ENCODE data around the gene RFX3. TPM values are rescaled to one million over a fixed set of nuclear protein-coding genes. Genes with fewer than 3 reads are reported as not detected.

RFX3 gene
- total RNA-seq, 1 experiment from 2014 or later: 4.5 TPM

GRCh38 chr9:3361689-3362392 lies 164.0 kb downstream of the RFX3 start:
- no peak for DNase-seq
- H4K20me1 ChIP-seq (ENCODE audit: low read length): no peaks in the 10 kb centered on the region
- no TSS peak for BruUV-seq (replicated peaks)
- ChIA-PET POLR2A (ENCODE audit: unreplicated experiment) (no interaction called here), CTCF (interaction anchor here (0.7 kb wide), 1 partner anchor 31 kb away, joined by 3 read pairs; no protein-coding TSS in a partner anchor)
- no peaks in the 10 kb centered on the region for H3K9me3 ChIP-seq (ENCODE audit: low read length)
- TF ChIP-seq CTCF (conservative IDR thresholded peaks at IDR 0.05; ENCODE audit: low read depth, low read length) (no peak), EZH2phosphoT487 (IDR thresholded peaks at IDR 0.05; ENCODE audit: borderline replicate concordance, low read length) (no peak), EZH2 (IDR thresholded peaks at IDR 0.05; ENCODE audit: low read length, unreplicated experiment) (no peak)
- no peak overlapping the region for H3K9ac ChIP-seq (ENCODE audit: low read length)
- H3K4me1 ChIP-seq (ENCODE audit: insufficient read depth, low read length): no peaks in the 10 kb centered on the region
- no peaks in the 10 kb centered on the region for H3K9me2 ChIP-seq (replicated peaks; ENCODE audit: low read length)
- no peak overlapping the region for H2AFZ ChIP-seq (ENCODE audit: low read length)
- H3K4me2 ChIP-seq (ENCODE audit: low read length): no peak overlapping the region
- no peak overlapping the region for H3K4me3 ChIP-seq (ENCODE audit: low read length)
- no peaks in the 10 kb centered on the region for H3F3A ChIP-seq (ENCODE audit: low read length, unreplicated experiment)
- no peak overlapping the region for H3K27ac ChIP-seq (ENCODE audit: low read length)
- H3K79me2 ChIP-seq (ENCODE audit: low read length): no peaks in the 10 kb centered on the region
- intact Hi-C loops (cut with micrococcal nuclease): no loop called here
- H3K36me3 ChIP-seq (ENCODE audit: low read depth, low read length): no peaks in the 10 kb centered on the region
- no peaks in the 10 kb centered on the region for H3K27me3 ChIP-seq (ENCODE audit: low read length)
- no peak for ATAC-seq

DNA sequence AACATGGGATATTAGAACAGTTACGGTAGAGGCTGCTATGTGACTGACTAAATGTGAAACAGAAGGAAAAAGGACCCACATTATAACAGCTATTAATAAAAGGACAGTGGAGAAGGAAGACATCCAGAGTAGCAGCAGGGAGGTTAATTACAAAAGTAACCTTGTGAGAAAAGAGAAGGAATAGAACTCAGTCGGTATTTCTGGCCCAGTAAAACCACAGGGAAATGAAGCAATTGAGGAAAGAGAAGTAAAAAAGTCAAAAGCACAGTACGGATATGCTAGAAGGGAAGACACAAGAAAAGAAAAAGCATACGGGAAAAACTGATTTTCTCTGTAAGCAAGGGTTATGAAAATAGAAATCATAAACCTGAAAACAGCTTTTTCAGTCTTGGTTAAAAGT lies 164.7 kb downstream of the RFX3 start:
- no TSS peak for BruUV-seq (replicated peaks)
- intact Hi-C loops (cut with micrococcal nuclease): no loop called here
- TF ChIP-seq CTCF (conservative IDR thresholded peaks at IDR 0.05; ENCODE audit: low read depth, low read length) (no peak), EZH2 (IDR thresholded peaks at IDR 0.05; ENCODE audit: low read length, unreplicated experiment) (no peak), EZH2phosphoT487 (IDR thresholded peaks at IDR 0.05; ENCODE audit: borderline replicate concordance, low read length) (no peak)

GRCh38 chr9:3360245-3360644 lies 165.6 kb downstream of the RFX3 start:
- intact Hi-C loops (cut with micrococcal nuclease): no loop called here
- H4K20me1 ChIP-seq (ENCODE audit: low read length): no peaks in the 10 kb centered on the region
- no peaks in the 10 kb centered on the region for H3K79me2 ChIP-seq (ENCODE audit: low read length)
- TF ChIP-seq EZH2 (IDR thresholded peaks at IDR 0.05; ENCODE audit: low read length, unreplicated experiment) (no peak), EZH2phosphoT487 (IDR thresholded peaks at IDR 0.05; ENCODE audit: borderline replicate concordance, low read length) (no peak), CTCF (conservative IDR thresholded peaks at IDR 0.05; ENCODE audit: low read depth, low read length) (no peak)
- no peak overlapping the region for H3K9ac ChIP-seq (ENCODE audit: low read length)
- no TSS peak for BruUV-seq (replicated peaks)
- H3F3A ChIP-seq (ENCODE audit: low read length, unreplicated experiment): no peaks in the 10 kb centered on the region
- H3K4me1 ChIP-seq (ENCODE audit: insufficient read depth, low read length): no peaks in the 10 kb centered on the region
- H3K4me2 ChIP-seq (ENCODE audit: low read length): no peak overlapping the region
- H3K4me3 ChIP-seq (ENCODE audit: low read length): no peak overlapping the region
- ChIA-PET POLR2A (ENCODE audit: unreplicated experiment) (no interaction called here), CTCF (no interaction called here)
- no peaks in the 10 kb centered on the region for H3K27me3 ChIP-seq (ENCODE audit: low read length)
- ATAC-seq (no peak), DNase-seq (no peak)
- H3K9me3 ChIP-seq (ENCODE audit: low read length): no peaks in the 10 kb centered on the region
- no peaks in the 10 kb centered on the region for H3K9me2 ChIP-seq (replicated peaks; ENCODE audit: low read length)
- no peak overlapping the region for H2AFZ ChIP-seq (ENCODE audit: low read length)
- H3K36me3 ChIP-seq (ENCODE audit: low read depth, low read length): no peaks in the 10 kb centered on the region
- no peak overlapping the region for H3K27ac ChIP-seq (ENCODE audit: low read length)

More for the DNA sequence above, 164.7 kb downstream of the RFX3 start:
- no peak overlapping the region for H3K4me2 ChIP-seq (ENCODE audit: low read length)
- H3K79me2 ChIP-seq (ENCODE audit: low read length): no peaks in the 10 kb centered on the region
- no peaks in the 10 kb centered on the region for H3K4me1 ChIP-seq (ENCODE audit: insufficient read depth, low read length)
- H3K9ac ChIP-seq (ENCODE audit: low read length): no peak overlapping the region
- no peak overlapping the region for H3K27ac ChIP-seq (ENCODE audit: low read length)
- POLR2A ChIA-PET (ENCODE audit: unreplicated experiment): no interaction called here
- H3F3A ChIP-seq (ENCODE audit: low read length, unreplicated experiment): no peaks in the 10 kb centered on the region
- no peak overlapping the region for H2AFZ ChIP-seq (ENCODE audit: low read length)
- no peaks in the 10 kb centered on the region for H3K9me3 ChIP-seq (ENCODE audit: low read length)
- no peak for ATAC-seq
- CTCF ChIA-PET: no interaction called here
- DNase-seq: no peak
- no peaks in the 10 kb centered on the region for H4K20me1 ChIP-seq (ENCODE audit: low read length)
- H3K9me2 ChIP-seq (replicated peaks; ENCODE audit: low read length): no peaks in the 10 kb centered on the region
- no peaks in the 10 kb centered on the region for H3K36me3 ChIP-seq (ENCODE audit: low read depth, low read length)
- H3K27me3 ChIP-seq (ENCODE audit: low read length): no peaks in the 10 kb centered on the region
- no peak overlapping the region for H3K4me3 ChIP-seq (ENCODE audit: low read length)
